NCI-H1092 treated with DMSO at 0.1 percent for 48 hours (cell line): Measurements from ENCODE around the gene ENO3.
"Not testable (repeated sequence)": the region's sequence is repeated elsewhere in the genome, so short reads cannot be mapped to it uniquely, and the experiment has no call there.

Experiments used
- DNase-seq: peaks from one replicate; lab custom pipeline; 2025; lab: John Stamatoyannopoulos, UW

Gene ENO3

GRCh38 chr17:4950746-4951204 is at the start of gene ENO3:
Gene ENO3 (plus strand): TSS chr17:4951119. CDS start chr17:4951830, 711 bp downstream.
- peak; percentile 54 for DNase-seq

- DNase-seq = no peak
Measured at GRCh38 chr17:4901648-4902344, 49.1 kb upstream of the ENO3 start.

DNA sequence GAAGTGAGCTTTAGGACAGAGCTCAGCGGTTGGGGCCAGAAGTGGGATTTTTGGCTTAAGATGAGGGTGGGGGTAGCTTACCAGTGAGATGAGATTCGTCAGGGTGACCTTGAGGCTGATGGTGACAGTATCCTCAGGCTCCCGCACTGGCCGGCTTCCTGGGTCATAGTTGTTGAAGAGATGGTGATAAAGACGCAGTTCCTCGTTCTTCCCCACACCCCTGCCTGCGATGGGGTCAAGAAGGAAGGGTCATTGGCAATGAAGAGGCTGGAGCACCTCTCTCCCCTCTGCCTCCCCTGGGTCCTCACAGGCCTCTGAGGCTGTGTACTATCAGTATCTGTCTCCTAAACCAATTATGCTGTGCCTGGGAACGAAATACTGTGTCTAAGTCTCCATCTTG is 48.4 kb upstream of the ENO3 start:
- no peak for DNase-seq

- DNase-seq = peak; percentile 47
Measured at GRCh38 chr17:4903051-4903818, 47.7 kb upstream of the ENO3 start, which contains the start of gene CHRNE. Gene CHRNE (minus strand): TSS chr17:4903098. CDS start chr17:4903063, 35 bp downstream.

- DNase-seq = not testable (repeated sequence)
Measured at GRCh38 chr17:4906642-4907041, 44.3 kb upstream of the ENO3 start.

DNA sequence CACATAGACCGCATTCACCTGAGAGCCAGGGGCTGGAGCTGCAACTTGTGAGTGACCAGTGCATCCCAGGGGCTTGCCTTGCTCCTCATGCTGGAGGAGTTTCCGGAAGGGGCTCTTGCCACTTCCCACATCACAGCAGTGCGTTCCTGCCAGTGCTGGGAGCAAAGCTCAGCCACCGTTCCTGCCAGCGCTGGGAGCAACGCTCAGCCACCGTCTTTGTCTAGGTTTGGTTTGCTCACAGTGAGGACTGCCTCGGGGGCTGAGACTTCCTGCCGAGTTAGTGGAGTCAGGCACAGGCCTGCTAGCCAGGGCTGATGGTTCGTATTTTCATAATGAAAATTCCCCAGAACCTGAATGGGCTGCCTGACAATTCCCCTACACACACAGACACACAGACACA is 42.6 kb upstream of the ENO3 start:
- no peak for DNase-seq

- peak; percentile 79 for DNase-seq
Measured at GRCh38 chr17:4908711-4909496, 42.0 kb upstream of the ENO3 start.

- no peak for DNase-seq
Measured at GRCh38 chr17:4913994-4914393, 36.9 kb upstream of the ENO3 start.

- DNase-seq = not testable (repeated sequence)
Measured at GRCh38 chr17:4914551-4914950, 36.4 kb upstream of the ENO3 start.

- no peak for DNase-seq
Measured at GRCh38 chr17:4919511-4920047, 31.3 kb upstream of the ENO3 start.

- DNase-seq = no peak
Measured at GRCh38 chr17:4920351-4921048, 30.4 kb upstream of the ENO3 start.

- no peak for DNase-seq
Measured at GRCh38 chr17:4921320-4921719, 29.6 kb upstream of the ENO3 start.

DNA sequence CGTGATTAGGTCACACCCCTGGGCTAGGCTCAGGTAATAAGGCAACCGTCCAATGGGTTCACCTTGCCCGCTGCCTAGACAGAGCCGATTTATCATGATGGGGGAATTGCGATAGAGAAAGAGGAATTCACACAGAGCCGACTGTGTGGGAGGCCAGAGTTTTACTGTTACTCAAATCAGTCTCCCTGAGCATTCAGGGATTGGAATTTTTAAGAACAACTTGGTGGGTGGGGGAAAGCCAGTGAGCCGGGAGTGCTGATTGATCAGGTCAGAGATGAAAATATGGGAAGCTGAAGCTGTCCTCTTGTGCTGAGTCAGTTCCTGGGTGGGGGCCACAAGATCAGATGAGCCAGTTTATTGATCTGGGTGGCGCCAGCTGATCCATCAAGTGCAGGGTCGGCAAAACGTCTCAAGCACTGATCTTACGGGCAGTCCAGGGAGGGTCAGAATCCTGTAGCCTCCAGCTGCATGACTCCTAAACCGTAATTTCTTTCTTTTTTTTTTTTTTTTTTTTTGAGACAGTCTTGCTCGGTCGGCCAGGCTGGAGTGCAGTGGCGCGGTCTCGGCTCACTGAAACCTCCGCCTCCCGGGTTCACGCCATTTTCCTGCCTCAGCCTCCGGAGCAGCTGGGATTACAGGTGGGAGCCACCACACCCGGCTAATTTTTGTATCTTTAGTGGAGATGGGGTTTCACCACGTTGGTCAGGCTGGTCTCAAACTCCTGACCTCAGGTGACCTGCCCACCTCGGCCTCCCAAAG is 24.2 kb upstream of the ENO3 start:
- not testable (repeated sequence) for DNase-seq

- DNase-seq = no peak
Measured at GRCh38 chr17:4928881-4929280, 22.0 kb upstream of the ENO3 start.

- DNase-seq = no peak
Measured at GRCh38 chr17:4931963-4932362, 19.0 kb upstream of the ENO3 start, which contains the start of gene GP1BA. Gene GP1BA (plus strand): TSS chr17:4932277. CDS start chr17:4932605, 328 bp downstream.

DNA sequence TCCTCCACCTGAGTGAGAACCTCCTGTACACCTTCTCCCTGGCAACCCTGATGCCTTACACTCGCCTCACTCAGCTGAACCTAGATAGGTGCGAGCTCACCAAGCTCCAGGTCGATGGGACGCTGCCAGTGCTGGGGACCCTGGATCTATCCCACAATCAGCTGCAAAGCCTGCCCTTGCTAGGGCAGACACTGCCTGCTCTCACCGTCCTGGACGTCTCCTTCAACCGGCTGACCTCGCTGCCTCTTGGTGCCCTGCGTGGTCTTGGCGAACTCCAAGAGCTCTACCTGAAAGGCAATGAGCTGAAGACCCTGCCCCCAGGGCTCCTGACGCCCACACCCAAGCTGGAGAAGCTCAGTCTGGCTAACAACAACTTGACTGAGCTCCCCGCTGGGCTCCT is 18.2 kb upstream of the ENO3 start:
- no peak for DNase-seq

DNA sequence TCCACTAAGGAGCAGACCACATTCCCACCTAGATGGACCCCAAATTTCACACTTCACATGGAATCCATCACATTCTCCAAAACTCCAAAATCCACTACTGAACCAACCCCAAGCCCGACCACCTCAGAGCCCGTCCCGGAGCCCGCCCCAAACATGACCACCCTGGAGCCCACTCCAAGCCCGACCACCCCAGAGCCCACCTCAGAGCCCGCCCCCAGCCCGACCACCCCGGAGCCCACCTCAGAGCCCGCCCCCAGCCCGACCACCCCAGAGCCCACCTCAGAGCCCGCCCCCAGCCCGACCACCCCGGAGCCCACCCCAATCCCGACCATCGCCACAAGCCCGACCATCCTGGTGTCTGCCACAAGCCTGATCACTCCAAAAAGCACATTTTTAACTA is 17.3 kb upstream of the ENO3 start:
- no peak for DNase-seq

GRCh38 chr17:4934173-4934979 is 16.5 kb upstream of the ENO3 start:
- DNase-seq = no peak

- DNase-seq = no peak
Measured at GRCh38 chr17:4935650-4936049, 15.3 kb upstream of the ENO3 start.

- no peak for DNase-seq
Measured at GRCh38 chr17:4936436-4936835, 14.5 kb upstream of the ENO3 start.
